NT2/D1 (cell line): ENCODE results near the gene ASAP3.

Source experiments
- SUZ12 ChIP-seq: IDR thresholded peaks from 2 replicates; pipeline ENCODE4 v1.6.1; 2011; ENCODE audit not compliant: insufficient read length, insufficient read depth; ENCODE audit errors: extremely low read depth
- YY1 ChIP-seq: IDR thresholded peaks from 2 replicates; pipeline ENCODE4 v1.6.1; 2011; ENCODE audit not compliant: insufficient read length, insufficient read depth
- ZNF274 ChIP-seq: IDR thresholded peaks from 2 replicates; pipeline ENCODE4 v1.6.1; 2011; ENCODE audit warnings: mild to moderate bottlenecking, low read depth, low read length

DNA sequence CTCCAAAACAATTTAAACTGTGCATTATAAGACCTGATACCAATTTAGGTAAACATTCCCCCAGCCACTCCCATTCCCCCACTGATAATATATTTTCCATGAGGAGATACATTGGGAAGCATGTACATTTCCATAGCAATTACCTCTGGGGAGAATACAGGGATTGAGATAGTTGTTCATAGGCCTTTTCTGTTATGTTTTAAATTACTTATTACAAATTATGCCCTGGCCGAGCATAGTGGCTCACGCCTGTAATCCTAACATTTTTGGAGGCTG, 4.4 kb downstream of the ASAP3 start:
- TF ChIP-seq YY1 = no peak
- no peak for TF ChIP-seq SUZ12
- no peak for TF ChIP-seq ZNF274
